ENCODE measurements around the gene CDC42EP5. TPM values are rescaled to one million over a fixed set of nuclear protein-coding genes. Genes with fewer than 3 reads are reported as not detected.
A peak's percentile ranks its signal among the peaks of the same experiment; 100 is the strongest.
"Not testable (repeated sequence)": the region's sequence is repeated elsewhere in the genome, so short reads cannot be mapped to it uniquely, and the experiment has no call there.

CDC42EP5 gene
- total RNA-seq, 1 donor from 2014 or later, result 19.0 TPM

DNA sequence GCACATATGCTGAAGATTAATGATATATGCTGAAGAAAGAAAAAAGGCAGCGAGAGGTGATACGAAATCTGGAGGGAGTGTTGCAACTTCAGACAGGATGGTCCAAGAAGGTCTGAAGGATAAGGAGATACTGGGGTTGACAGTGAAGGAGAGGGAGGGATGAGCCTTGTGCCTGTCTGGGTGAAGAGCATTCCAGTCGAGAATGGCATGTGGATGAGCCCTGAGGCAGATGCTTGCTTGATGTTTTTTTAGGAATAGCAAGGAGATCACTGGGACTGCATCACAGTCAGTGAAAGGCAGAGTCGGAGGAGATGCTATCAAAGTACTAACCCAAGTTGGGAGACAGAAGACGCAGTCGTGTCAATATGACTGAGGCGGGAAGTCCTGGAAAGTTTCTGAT lies 16.2 kb upstream of the CDC42EP5 start:
- no peak for DNase-seq

DNA sequence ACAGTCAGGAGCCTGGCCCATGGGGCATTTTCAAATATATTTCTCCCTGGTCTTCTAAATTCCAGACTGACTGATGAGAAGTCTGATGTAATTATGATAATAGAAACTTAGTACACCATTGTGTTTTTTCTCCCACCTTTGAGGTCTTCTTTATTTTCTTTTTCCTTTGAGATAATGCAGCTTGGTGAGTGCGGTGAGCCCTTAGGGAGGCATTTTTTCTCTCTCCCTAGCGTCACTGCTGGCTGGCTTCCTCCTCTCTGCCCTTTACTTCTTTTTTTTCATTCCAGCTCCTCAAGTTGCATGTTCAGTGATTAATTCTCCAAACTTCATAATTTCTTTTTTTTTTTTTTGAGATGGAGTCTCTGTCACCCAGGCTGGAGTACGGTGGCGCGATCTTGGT lies 12.8 kb upstream of the CDC42EP5 start:
- DNase-seq, result no peak

DNA sequence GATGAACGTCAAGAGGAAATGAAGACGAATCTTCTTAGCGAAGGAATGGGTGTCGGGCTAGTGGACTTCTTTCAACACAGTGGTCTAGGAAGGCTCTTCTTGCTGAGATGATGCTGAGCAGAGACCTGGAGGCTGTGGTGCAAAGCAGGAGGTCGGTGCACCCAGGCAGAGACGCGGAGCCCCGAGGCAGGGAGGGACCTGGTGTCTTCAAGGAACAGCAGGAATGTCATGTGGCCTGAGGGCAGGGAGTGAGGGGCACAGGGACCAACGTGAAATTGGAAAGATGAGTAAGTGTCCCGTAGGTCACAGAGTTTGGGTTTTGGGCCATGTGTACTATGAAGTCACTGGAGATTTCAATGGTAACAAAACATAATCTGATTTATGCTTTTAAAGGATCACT lies 11.4 kb upstream of the CDC42EP5 start:
- no peak for DNase-seq

DNA sequence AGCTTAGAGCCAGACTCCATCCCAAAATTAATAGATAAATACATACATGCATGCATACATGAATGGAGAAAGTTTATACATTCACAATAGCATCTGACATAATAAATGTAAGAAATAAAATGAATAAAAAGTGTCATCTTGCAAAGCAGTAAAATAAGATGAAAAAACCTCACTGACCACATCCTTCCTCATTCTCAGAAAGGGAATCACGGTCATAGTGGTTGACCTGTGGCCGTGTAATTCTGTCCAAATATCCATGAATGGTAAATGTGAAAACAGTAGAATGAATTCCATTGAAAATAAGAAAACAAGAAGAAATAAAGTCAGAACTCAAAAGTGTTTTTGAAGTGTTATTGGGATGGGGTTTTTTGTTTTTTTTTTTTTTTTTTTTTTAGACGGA lies 9.8 kb upstream of the CDC42EP5 start:
- DNase-seq, result no peak

DNA sequence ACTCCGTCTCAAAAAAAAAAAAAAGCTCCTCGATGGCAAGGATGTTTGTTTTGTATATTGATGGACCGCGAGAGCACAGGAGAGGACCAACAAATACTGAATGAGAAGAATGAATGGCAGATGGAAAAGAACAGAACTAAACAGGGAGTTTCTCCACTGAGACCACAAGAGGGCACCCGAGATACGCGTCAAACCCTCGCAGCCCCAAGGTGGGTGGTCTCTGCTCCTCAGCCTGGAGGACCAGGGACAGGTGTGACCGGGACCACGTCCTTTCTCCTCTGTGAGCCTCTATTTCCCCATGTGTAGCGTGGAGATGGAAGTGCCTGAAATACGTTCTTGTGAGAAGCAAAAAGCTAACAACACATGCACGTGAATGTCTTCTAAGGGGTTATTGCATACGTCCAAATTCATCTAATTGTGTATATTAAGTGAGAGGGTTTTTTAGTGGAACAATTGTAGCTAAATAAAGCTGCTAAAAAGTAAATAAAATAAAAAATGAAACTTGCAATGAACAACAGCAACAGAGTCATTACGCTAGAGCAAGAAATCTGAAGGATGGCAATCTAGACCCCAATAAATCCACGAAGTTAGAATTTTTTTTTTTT lies 8.3 kb upstream of the CDC42EP5 start:
- DNase-seq, result no peak

DNA sequence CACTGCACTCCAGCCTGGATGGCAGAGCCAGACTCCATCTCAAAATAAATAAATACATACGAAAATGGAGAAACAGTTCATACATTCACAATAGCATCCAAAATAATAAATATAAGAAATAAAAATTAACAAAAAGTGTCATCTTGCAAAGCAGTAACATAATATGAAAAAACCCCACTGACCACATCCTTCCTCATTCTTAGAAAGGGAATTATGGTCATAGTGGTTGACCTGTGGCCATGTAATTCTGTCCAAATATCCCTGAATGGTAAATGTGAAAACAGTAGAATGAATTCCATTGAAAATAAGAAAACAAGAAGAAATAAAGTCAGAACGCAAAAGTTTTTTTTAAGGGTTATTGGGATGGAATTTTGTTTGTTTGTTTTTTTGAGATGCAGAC lies 7.0 kb upstream of the CDC42EP5 start:
- DNase-seq, result no peak

DNA sequence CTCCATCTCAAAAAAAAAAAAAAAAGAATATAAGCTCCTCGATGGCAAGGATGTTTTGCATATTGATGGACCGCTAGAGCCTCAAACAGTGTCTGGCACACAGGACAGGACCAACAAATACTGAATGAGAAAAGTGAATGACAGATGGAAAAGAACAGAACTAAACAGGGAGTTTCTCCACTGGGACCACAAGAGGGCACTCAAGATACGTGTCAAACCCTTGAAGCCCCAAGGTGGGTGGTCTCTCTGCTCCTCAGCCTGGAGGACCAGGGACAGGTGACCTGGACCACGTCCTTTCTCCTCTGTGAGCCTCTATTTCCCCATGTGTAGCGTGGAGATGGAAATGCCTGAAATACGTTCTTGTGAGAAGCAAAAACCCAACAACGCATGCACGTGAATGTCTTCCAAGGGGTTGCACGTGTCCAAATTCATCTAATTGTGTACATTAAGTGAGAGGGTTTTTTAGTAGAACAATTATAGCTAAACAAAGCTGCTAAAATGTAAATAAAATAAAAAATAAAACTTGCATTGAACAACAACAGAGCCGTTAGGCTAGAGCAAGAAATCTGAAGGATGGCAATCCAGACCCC lies 5.7 kb upstream of the CDC42EP5 start:
- no peak for DNase-seq

DNA sequence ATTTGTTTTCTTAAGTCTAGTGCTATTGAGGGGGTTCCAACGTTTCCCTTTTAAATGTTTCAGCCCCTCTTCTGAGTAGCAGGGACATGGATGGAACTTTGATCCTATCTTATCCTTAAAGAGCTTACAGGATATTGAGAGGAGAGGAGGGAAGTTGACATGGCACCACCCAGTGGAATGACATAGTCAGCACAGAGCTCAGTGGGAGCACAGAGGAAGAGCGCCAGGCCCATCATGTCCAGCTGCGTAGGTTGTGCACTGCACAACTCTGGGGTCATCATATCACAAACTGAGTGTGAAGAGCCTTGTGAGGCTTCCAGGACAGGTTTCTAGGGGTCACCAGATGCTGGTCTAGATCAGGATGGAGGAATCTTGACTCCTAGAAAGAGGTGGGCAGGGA lies 4.6 kb upstream of the CDC42EP5 start:
- DNase-seq, result no peak

DNA sequence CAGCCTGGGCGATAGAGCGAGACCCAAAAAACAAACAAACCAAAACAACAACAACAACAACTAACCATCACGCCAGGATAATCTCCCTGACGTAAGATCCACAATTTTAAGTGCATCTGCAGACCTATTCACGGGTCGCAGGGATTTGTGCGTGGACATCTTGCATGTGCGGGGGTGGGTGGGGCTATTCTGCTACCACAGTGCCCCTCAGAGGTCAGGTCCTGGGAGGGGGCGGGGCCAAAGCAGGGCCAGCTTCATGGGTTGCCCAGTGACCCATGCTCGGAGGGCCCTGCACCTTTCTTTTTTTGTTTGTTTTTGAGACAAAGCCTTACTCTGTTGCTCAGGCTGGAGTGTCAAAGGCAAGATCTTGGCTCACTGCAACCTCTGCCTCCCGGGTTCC lies 2.6 kb upstream of the CDC42EP5 start:
- DNase-seq, result no peak

DNA sequence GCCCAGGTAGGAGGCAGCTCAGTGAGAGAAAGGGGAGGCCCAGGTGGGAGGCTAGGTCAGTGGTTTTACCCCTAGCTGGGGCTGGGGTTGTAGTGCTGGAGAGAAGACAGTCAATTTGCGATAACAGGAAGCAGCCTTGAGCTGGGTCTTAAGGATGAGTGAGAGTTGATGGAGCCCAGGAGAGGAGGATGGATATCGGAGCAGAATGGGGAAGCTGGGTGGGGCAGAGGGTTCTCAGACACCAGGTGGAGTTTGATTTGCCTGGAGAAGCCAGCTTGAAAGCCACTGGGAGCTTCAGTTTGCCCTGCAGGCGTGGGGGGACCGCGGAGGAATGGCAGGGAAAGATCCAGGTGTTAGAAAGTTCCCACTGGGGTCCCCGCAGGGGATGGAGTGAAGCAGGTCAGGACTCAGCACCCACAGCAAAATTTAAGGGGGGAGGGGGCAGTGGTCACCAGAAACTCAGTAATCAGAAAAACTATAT lies 836 bp upstream of the CDC42EP5 start:
- no peak for DNase-seq

DNA sequence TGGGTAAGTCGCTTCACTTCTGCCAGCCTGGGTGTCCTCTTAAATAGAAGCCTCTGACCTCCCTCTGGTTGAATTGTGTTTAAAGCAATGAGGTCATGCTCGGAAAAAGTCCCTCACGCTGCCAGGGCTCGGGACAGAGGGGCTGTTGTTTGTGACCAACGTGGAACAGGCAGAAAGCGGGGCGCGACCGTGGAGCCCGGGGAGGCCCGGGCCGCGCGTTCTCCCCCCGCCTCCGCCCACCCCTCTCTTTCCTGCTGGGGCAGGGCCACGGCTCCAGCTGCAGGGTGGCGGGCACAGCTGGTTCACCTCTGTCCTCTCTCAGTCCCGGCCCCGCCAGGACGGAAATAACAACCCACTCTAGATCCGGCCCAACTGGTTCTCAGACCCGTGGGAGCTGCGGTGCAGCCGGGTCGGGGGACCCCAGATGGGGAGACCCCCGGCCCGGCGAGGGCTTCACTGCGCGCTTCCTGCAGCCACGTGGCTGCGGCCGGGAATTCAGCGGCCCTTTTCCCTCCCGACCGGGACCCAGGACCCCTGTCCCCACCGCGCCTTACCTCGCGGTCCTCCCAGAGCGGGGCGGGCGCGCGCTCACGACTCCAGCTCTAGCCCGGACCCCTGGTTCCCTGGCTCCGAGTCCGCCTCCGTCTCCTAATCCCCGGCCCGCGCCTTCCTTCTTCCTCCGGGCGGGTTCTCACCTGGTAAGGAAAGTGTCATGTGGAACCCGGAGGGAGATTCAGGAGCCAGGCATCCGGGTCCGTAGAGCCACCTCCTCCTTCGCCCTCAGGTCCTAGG lies 1.9 kb downstream of the CDC42EP5 start:
- peak; percentile 71 for DNase-seq

DNA sequence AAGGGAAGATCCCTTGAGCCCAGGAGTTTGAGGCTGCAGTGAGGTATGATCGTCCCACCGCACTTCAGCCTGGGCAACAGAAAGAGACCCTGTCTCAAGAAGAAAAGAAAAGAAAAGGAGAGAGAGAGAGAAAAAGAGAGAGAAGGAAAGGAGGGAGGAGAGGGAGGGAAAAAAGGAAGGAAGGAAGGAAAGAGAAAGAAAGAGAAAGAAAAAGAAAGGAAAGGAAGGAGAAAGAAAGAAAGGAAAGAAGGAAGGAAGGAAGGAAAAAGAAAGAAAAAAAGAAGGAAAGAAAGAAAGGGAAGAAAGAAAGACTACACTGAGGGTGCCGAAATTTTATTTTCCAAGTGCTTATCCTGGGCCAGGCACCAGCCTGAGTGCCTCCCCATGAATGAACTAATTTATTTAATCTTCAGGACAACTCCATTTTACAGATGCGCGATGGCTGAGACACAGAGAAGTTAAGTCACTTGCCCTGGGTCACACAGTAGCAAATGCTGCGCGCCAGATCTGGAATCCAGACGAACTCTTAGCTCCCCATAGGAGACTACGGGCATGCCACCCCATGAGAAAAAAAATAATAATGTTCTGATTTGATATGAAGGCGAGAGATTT lies 2.7 kb downstream of the CDC42EP5 start:
- DNase-seq, result no peak

DNA sequence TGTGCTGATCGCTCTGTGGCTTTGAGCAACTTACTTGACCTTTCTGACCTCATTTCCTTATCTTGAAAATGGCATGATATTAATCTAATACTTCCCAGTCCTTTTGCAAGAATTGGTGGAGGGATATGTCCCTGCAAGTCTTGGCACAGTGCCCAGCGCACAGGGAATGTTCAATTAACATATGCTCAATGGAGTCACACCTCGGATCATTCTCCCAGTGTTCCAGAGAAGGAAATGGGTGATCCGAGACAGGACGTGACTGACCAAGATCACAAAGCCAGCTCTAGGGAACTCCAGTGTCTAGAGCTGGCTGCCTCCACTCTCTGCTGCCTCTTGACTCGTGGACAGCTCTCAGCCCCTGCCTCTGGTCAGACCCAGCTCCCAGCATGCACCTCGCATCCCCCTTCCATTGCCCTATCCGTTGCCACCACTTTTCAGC lies 3.6 kb downstream of the CDC42EP5 start:
- DNase-seq, result peak; percentile 23

DNA sequence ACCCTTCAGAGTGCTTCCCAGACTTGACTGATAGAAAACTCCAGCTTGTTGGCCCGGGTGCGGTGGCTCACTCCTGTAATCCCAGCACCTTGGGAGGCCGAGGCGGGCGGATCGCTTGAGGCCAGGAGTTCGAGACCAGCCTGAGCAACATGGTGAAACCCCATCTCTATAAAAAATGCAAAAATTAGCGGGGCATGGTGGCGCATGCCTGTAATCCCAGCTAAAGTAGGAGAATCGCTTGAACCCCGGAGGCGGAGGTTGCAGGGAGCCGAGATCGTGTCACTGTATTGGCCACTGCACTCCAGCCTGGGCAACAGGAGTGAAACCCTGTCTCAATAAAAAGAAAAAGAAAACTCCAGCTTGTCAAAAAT lies 7.0 kb downstream of the CDC42EP5 start:
- not testable (repeated sequence) for DNase-seq

DNA sequence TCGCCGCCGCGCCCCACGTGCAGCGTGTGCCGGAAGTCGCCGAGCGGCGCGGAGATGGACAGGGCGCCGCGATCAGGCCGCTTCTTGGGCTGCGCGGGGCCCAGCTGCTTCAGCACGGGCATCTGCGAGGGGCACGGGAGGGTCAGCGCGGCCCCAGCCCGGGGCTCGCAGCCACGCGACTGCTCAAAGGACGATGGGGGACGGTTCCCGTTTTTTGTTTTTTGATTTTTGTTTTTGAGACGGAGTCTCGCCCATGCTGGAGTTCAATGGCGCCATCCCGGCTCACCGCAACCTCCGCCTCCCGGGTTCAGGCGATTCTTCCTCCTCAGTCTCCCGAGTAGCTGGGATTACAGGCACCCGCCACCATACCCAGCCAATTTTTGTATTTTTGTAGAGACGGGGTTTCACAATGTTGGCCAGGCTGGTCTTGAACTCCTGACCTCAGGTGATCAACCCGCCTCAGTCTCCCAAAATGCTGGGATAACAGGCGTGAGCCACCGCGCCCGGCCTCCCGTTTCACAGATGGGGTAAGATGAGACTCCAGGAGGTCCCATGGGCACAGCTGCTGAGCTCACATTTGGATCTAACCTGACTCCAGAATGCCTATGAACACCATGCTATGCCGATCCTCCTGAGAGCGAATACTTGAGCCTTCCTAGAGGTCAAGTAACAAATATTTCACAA lies 7.5 kb downstream of the CDC42EP5 start:
- no peak for DNase-seq

DNA sequence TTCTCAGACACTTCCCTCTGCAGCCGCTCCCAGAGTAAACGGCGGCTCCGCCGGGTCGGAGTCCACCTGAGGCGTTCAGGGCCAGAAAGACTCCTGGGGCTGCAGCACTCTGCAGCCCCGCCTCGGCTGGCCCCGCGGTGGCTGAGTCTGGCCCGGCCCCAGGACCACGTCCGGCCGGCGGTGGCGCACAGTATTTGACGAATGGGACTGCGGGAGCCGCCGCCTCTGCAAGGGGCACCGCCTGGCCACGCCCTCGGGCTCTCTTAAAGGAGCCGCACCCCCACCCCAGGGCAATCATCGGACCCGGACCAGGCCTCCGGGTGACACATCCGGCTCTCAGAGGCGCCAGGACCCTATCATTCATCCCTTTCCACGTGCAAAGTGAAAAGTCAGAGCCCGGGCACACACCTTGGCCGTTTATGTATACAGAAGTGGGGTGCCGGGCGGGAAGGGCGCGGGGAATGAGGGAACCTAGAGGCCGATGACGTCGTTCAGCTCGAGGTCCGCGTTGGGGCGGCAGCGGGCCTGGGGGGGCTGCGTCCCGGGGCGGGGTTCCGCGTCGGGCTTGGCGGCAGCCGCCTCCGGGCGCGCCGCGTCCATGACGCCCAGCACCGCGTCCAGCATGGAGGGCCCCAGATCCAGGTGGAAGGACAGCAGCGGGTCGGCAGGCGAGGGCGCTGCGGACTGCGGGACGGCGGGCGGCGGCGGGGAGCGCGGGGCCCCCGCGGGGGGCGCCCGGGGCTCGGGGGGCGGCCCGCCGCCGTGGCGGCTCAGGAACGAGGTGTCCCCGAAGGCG lies 8.3 kb downstream of the CDC42EP5 start:
- DNase-seq, result peak; percentile 85

DNA sequence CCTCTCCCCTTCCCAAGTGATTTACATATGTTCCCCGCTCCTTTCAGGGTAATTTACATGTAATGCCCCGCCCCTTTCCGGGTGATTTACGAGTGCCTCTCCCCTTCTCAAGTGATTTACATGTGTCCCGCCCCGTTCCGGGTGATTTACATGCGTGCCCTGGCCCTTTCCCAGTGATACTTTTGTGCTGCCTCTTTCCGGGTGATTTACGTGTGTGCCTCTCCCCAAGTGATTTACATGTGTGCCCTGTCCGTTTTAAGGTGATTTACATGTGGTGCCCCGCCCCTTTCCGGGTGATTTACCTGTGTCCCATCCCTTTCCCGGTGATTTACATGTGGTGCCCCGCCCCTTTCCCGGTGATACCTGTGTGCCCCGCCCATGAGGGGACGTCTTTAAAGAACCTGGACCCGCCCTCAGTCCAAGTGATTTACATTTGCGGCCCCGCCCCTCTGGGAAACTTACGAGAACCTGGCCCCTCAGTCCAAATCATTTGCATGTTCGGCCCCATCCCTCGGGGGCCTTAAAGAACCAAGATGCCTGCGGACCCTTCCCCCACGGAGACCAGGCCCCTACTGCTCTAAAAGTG lies 9.0 kb downstream of the CDC42EP5 start:
- DNase-seq, result peak; percentile 99

DNA sequence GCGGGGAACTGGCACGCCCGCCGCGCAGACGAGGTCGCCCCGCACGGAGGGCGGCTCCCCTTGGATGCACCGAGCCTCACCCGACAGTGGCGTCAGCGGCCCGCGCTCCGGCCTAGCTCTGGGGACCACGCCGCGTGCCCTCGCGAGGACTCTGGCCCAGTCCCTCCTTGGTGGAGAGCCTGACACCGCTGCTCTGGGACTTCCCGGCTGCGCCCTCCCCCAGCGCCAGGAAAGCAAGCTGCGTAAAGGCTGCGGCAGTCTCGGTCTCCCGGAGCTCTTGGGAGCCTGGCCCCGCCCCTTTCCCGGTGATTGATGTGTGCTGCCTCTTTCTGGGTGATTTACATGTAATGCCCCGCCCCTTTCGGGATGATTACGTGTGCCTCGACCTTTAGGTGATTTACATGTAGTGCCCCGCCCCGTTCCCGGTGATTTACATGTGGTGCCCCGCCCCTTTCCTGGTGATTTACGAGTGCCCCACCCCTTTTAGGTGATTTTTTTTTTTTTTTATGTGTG lies 9.5 kb downstream of the CDC42EP5 start, which contains the start of gene LENG9:
Gene LENG9 (minus strand): TSS at position 248 of the 513 bp plus-strand sequence. CDS start 252 bp downstream, outside the sequence.
- DNase-seq, result peak; percentile 99

DNA sequence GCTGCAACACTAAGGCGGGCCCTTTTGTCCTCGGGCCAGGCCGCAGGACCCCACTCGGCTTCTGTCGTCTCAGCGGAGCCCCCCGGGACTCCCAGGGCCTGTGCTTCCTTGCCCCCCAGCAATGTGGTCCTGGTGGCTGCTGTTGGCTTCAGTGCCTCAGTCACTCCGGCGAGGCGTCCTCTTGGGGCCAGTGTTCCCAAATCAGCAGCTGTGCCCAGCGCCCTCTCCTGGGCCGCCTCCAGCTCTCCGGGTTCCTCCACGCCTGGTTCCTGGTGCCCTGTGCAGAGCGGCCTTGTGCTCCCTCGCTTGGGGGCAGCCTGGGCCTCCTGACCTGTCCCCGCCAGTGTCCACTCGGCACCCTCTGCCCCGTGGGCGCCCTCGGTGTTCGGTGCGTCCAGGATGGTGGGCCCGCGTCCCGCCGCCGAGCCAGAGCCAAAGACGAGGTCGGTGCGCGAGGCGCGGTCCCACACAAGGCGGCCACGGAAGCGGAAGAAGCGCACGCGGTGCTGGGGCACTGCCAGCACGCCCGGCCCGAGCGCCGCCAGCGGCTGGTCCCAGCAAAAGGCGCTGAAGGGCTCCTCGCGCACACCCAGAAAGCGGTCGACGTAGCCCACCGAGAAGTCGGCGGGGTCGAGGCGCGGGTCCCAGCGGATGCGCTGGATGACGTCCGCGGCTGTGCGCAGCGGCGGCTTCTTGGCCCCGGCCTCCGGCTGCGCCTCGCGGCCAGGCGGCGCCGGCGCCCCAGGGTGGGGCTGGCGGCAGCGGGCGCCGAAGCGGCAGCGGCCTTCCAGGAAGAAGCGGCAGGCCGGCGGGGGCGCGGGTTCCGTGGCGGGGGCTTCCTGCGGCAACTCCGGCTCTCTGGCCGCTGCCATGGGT lies 10.2 kb downstream of the CDC42EP5 start:
- peak; percentile 55 for DNase-seq

Data from skin of body (tissue), 2 donors.